ENCODE results near the gene CNTNAP2.
"Not testable (repeated sequence)": the region's sequence is repeated elsewhere in the genome, so short reads cannot be mapped to it uniquely, and the experiment has no call there.

The CNTNAP2 gene

DNA sequence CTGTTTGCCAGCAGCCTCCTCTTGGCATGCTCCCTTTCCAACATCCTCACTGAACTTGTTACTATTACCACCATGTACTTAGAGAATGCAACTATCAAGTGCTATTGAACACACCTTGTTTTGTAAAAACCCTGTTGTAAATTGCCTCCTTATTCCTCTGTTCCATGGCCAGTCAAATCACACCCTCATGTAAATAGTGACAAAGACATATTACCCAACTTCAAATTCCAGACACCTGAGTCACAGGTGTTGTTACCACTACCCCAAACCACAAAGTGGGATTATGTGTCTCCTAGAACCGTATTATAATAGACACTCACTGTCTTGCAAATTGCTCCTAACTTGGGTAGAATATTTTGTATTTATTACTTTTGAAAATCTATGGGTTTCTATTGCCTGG, 2210.8 kb downstream of the CNTNAP2 start:
- TF ChIP-seq, protein P1, sequence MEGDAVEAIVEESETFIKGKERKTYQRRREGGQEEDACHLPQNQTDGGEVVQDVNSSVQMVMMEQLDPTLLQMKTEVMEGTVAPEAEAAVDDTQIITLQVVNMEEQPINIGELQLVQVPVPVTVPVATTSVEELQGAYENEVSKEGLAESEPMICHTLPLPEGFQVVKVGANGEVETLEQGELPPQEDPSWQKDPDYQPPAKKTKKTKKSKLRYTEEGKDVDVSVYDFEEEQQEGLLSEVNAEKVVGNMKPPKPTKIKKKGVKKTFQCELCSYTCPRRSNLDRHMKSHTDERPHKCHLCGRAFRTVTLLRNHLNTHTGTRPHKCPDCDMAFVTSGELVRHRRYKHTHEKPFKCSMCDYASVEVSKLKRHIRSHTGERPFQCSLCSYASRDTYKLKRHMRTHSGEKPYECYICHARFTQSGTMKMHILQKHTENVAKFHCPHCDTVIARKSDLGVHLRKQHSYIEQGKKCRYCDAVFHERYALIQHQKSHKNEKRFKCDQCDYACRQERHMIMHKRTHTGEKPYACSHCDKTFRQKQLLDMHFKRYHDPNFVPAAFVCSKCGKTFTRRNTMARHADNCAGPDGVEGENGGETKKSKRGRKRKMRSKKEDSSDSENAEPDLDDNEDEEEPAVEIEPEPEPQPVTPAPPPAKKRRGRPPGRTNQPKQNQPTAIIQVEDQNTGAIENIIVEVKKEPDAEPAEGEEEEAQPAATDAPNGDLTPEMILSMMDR (conservative IDR thresholded peaks at IDR 0.05): no peak
- no peak overlapping the region for H3K27ac ChIP-seq

DNA sequence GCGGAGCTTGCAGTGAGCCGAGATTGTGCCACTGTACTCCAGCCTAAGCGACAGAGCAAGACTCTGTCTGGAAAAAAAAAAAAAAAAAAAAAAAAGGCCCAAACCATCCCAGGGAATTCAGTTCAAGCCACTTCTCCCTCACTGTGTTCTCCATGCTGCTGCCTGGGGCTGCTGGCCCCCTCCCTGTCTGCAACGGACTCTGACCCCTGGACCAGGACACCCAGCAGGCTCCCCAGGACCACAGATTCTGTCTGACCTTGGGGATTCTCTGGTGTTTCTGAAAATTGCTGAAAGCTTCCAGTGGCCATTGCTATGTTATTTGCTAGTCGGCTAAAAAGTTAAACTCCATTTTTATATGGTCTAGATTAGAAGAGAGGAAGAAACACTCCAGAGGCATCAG, 2212.3 kb downstream of the CNTNAP2 start:
- no peak overlapping the region for H3K27ac ChIP-seq
- TF ChIP-seq, protein P1 (conservative IDR thresholded peaks at IDR 0.05): no peak

DNA sequence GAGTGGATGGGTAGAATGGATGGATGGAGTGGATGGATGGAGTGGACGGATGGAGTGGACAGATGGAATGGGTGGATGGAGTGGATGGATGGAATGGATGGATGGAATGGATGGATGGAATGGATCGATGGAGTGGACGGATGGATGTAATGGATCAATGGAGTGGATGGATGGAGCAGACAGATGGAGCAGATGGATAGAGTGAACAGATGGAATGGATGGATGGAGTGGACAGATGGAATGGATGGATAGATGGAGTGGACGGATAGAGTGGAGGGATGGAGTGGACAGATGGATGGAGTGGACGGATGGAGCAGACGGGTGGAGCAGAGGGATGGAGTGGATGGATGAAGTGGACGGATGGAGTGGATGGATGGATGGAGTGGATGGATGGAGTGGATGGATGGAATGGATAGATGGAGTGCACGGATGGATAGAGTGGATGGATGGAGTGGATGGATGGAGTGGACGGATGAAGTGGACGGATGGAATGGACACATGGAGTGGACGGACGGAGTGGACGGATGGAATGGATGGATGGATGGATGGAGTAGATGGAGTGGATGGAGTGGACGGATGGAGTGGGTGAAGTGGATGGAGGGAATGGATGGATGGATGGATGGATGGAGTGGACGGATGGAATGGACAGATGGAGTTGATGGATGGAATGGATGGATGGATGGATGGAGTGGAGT, 2213.7 kb downstream of the CNTNAP2 start:
- no peak overlapping the region for H3K27ac ChIP-seq
- TF ChIP-seq, protein P1 (conservative IDR thresholded peaks at IDR 0.05): no peak

DNA sequence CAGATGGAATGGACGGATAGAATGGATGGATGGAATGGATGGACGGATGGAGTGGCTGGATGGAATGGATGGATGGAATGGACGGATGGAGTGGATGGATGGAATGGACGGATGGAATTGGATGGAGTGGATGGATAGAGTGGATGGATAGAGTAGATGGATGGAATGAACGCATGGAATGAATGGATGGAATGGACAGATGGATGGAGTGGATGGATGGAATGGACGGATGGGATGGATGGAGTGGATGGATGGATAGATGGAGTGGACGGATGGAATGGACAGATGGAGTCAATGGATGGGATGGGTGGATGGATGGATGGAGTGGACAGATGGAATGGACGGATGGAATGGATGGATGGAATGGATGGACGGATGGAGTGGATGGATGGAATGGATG, 2214.2 kb downstream of the CNTNAP2 start:
- TF ChIP-seq, protein P1 (conservative IDR thresholded peaks at IDR 0.05): no peak

DNA sequence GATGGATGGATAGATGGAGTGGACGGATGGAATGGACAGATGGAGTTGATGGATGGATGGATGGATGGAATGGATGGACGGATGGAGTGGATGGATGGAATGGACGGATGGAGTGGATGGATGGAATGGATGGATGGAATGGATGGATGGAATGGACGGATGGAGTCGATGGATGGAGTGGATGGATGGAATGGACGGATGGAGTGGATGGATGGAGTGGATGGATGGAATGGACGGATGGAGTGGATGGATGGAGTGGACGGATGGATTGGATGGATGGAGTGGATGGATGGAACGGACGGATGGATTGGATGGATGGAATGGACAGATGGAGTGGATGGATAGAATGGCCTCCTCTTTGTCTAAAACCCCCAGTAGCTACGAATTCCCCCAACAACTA, 2214.9 kb downstream of the CNTNAP2 start:
- H3K27ac ChIP-seq: not testable (repeated sequence)

More for the DNA sequence above, 2214.2 kb downstream of the CNTNAP2 start:
- H3K27ac ChIP-seq: no peak overlapping the region

DNA sequence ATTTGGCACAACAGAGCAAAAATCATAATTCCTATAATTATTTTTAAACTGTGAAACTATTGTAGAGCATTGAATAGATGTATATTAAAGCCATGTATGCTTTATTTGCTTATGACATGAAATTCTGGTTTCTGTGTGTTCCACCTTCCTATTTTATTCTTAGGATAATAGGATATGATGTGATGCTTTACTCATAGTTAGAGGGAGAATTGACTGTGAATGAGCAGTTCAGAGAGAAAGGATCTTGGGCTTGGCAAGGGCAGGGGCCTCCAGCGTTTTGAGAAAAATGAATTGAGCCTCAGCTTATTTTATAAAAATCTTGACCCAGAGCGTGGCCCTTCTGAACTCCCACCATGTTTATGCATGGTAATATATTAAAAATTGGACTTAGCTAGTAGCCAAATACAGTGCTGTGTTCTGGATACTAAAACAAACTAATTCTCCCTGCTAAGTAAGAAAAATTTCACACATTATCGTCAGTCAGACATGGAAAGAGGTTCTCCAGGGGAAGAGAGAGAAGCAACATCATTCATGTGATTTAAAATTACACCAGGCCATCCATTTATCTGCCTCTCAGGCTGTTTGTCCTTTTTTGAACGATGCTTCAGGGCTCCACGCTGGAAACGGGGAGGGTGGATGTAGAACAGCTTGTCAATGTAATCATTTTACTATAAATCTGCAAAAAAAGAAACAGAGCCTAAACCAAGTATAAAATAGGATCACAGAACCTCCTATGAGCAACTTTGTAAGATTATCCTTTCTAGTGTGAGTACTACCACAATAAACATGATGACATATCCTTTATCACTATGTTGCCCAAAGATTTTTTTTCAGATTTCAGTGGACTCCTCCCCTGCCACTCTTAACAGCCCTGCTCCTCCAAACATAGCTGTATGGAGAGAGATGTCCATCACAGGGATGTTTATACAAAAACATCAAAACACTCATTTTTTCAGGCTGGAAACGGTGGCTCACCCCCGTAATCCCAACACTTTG, 2215.9 kb downstream of the CNTNAP2 start:
- TF ChIP-seq, protein P1 (conservative IDR thresholded peaks at IDR 0.05): no peak
- H3K27ac ChIP-seq: no peak overlapping the region

DNA sequence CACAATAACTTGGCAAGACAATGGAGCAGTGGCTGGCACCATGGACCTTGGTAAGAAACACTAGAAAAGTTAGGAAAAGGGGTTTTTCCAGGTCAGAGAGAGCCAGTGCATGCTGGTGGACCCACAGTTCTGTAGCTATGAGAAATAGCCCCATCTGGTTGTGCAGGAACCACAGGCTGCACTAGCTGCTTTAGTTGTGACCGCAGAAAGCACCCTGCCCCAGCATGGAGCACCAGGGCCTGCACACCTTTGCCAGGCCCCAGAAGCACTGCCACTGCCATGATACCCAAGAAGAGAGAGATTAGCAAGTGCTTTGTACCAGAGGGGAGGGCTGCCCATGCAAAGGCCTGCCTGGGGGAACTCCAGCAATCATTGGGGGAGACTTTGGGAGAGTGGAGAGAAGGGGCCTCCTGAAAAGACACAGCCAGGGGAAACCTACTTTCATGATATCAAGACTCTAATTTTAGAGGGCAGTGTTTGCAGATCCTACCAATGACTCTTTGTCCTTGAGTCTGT, 2217.9 kb downstream of the CNTNAP2 start:
- H3K27ac ChIP-seq: no peak overlapping the region
- TF ChIP-seq, protein P1 (conservative IDR thresholded peaks at IDR 0.05): no peak

Data from VCaP (cell line).